ENCODE data around the gene DCDC2.
A peak's percentile ranks its signal among the peaks of the same experiment; 100 is the strongest.
"Not testable (repeated sequence)": the region's sequence is repeated elsewhere in the genome, so short reads cannot be mapped to it uniquely, and the experiment has no call there.

Gene DCDC2

DNA sequence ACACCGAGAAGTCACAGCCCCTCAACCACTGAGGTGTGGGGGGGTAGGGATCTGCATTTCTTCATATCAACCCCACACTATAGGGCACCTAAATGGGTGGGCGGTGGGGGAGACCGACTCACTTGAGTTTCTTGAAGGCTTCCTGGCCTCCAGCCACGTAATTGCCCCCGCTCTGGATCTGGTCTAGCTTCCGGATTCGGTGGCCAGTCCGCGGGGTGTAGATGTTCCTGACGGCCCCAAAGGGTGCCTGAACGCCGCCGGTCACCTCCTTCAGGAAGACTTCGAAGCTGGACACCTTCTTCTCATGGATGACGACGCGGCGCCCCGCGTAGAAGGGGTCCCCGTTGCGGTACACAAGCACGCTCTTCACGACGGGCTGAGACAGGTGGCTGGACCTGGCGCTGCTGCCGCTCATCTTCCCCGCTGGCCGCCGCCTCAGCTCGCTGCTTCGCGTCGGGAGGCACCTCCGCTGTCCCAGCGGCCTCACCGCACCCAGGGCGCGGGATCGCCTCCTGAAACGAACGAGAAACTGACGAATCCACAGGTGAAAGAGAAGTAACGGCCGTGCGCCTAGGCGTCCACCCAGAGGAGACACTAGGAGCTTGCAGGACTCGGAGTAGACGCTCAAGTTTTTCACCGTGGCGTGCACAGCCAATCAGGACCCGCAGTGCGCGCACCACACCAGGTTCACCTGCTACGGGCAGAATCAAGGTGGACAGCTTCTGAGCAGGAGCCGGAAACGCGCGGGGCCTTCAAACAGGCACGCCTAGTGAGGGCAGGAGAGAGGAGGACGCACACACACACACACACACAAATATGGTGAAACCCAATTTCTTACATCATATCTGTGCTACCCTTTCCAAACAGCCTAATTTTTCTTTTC, at the start of gene DCDC2:
Gene DCDC2, minus strand, starts transcription at position 724 of the 883 bp plus-strand sequence. Its CDS starts 309 bp downstream, at position 415.
- no peak for DNase-seq

DNA sequence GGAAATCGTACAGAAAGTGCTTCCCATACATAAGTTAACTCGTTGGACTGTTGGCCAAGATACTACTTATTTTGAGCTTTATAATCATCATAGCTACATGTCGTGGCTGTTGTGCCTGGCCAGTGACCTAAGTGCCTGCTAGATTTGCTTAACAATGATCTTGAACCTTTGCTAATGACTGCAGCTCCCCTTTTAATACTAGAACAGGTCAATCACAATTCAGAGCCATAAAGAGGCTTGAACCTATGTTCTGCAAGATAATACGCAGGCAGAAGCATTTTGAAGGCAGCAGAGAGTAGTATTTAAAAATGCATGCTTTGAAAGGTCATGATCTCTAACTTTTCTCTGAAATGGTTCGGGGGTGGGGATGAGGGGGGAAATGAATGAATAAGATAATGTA, 47.4 kb upstream of the DCDC2 start:
- DNase-seq = no peak

DNA sequence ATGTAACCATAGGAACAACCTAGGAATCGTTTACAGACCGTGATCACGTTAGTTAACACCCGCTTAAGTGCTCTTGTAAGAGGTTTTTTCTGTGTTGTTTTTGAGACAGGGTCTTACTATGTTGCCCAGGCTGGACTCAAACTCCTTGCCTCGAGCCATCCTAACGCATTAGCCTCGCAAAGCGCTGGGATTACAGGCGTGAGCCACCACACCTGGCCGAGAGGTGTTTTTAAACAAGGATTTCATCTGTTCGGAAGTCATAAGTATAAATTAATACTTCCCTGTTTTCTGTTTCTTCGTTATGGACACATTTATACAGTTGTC, 45.6 kb upstream of the DCDC2 start:
- DNase-seq = no peak

DNA sequence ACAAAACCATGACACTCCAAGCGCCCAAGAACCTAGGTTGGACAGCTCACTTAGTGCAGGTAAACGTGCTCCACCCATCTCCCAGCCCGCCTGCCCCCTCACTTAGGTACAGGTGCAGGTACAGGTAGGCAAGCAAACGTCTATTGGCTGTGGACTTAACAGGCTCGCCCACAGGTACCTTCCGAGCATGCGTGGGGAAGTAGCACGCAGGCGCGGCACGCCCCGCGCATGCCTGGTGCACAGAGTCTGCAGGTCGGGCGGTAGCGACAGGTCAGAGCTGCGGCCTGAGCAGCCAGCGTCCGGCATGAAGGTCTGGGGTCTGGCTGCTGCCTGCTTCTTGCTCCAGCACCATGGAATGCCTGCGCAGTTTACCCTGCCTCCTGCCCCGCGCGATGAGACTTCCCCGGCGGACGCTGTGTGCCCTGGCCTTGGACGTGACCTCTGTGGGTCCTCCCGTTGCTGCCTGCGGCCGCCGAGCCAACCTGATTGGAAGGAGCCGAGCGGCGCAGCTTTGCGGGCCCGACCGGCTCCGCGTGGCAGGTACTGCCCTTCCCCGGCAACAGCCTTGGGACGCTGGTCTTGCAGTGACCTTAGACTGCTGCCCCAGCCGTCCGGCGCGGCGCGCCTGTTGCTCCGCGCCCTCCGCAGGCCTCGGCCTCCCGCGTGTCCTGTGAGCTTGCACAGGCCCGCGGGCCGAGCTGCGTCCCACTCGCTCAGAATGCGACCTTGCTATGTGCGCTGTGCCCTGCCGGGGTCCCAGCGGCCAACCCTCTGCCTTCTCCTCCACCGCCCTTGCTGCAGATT, 45.0 kb upstream of the DCDC2 start, which contains the start of gene MRS2:
Gene MRS2, plus strand, starts transcription at position 240 of the 804 bp plus-strand sequence. Its CDS starts 111 bp downstream, at position 351.
- DNase-seq = peak; percentile 84

DNA sequence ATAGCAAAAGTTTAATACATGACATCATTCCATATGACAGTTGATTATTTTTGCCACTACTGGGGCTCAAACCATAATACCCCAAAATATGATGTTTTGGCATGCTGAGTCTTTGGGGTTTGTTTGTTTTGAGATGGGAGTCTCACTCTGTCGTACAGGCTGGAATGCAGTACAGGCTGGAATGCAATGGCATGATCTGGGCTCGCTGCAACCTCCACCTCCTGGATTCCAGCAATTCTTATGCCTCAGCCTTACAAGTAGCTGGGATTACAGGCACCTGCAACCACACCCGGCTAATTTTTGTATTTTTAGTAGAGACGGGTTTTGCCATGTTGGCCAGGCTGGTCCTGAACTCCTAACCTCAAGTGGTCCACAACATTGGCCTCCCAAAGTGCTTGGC, 43.6 kb upstream of the DCDC2 start:
- DNase-seq = no peak

DNA sequence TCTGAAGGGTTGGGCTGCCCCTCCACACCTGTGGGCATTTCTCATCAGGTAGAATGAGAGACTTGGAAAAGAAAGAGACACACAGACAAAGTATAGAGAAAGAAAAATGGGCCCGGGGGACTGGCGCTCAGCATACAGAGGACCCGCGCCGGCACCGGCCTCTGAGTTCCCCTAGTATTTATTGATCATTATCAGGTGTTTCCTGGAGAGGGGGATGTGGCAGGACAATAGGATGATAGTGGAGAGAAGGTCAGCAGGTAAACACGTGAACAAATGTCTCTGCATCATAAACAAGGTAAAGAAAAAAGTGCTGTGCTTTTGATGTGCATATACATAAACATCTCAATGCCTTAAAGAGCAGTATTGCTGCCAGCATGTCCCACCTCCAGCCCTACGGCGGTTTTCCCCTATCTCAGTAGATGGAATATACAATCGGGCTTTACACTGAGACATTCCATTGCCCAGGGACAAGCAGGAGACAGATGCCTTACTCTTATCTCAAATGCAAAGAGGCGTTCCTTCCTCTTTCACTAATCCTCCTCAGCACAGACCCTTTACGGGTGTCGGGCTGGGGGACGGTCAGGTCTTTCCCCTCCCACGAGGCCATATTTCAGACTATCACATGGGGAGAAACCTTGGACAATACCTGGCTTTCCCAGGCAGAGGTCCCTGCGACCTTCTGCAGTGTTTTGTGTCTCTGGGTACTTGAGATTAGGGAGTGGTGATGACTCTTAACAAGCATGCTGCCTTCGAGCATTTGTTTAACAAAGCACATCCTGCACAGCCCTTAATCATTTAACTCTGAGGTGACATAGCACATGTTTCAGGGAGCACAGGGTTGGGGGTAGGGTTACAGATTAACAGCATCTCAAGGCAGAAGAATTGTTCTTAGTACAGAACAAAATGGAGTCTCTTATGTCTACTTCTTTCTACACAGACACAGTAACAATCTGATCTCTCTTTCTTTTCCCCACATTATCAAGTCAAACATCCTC, 42.5 kb upstream of the DCDC2 start:
- DNase-seq = not testable (repeated sequence)

DNA sequence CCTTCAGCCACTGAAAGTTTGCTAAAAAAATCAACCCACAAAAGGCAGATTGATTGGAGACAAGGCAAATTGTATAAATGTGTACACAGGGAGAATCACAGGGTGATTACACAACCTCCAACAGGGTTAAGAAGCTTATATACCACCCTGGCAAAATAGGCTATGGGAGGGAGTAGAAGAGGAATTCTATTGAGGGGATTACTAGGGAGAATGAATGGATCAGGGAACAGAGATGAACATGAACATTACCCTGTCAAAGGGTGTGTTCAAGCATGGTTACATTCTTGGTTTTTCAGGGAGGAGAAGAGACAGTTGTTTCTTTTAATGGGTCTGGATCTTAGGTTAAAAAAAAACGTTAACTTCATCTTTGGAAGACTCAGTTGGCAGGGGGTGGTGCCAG, 39.8 kb upstream of the DCDC2 start:
- DNase-seq = no peak

DNA sequence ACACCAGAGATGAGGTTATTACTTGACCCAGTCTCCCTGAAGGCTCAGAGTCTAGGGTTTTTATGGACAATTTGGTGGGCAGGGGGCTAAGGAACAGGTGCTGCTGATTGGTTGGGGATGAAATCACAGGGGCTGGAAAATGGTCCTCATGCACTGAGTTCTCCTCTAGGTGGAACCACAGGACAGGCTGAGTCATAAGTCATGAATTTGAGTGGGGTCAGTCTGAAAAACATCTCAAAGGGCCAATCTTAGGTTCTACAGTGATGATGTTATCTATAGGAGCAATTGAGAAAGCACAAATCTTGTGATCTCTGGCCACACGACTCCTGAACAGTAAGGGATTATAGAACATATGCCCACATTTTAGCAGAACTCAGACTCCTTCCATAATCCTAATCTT, 39.0 kb upstream of the DCDC2 start:
- DNase-seq = no peak

DNA sequence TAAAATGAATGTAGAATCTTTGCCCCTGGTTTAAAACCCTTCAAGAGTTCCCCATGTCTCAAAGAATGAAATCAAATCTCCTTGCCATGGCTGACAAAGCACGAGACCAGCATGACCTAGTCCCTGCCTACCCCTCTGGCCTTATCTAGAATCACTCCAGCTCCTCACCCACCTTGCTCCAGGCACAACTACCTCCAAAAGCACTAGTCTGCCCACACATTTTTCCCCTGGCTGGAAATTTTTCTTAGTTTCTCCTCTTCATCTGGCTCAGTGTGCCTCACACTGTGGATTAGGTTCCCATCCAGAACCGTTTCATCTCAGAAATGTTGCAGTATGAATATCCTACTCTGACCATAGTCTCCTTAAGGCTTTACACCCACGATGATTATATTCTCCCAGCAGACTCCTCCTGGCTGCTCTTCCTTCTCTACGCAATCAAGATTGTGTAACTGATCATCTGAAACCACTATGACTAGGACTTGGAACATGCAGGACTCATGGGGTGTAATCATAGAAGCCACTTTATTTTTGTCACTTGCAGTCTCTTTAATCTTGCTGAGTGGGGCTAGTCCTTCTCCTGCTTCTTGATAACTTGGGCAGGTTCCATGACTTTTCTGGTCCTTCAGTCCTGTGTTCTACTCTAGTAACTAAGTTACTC, 37.0 kb upstream of the DCDC2 start:
- DNase-seq = peak; percentile 90

DNA sequence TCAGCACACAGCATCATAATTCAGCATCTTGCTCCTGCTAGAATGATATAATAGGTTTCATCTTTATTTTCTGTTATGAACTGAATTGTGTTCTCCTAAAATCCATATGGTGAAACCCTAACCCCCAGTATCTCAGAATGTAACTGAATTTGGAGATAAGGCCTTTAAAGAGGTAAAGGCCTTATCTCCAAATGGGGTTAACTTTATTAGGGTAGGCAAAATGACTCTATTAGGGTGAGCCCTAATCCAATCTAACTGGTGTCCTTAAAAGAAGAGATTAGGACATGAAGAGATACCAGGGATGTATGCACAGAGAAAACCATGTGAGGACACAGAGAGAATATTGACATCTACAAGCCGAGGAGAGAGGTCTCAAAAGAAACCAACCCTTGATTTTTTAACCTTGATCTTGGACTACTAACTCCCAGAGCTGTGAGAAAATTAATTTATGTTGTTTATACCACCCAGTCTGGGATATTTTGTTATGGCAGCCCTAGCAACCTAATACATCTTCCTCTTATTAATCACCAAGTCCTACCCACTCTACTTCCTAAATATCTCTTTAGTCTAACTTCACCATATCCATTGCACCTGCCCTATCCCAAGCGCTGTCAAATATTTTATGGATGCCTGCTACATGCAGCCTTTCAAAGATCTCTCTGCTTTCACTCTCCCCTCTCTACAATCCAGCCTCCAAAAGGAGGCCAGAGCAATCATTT, 36.4 kb upstream of the DCDC2 start:
- DNase-seq = no peak

DNA sequence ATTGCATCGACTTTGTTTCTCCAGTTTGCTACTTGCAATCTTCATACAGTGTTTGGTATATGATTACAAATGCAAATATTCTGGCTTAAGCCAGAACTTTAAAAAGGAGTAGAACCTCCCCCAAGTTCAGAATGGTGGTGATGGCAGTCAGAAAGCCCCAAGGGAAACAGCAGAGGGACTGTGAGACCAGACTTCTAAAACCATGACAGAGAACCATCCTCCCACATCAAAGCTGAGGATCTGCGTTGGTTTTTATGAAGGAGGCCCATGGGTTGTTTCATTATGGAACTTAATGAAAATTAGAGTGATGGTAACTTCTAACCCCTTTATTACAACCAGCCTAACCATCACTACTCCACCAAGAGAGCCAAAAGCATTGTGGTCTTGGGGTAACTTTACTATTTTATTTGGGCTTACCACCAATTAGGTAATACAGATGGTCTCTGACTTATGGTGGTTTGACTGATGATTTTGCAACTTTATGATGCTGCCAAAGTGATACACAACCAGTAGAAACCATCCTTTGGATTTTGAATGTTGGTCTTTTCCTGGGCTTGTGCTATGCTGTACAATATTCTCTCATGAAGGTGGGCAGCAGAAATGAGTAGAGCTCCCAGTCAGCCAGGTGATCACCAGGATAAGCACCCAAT, 34.0 kb upstream of the DCDC2 start:
- DNase-seq = no peak

DNA sequence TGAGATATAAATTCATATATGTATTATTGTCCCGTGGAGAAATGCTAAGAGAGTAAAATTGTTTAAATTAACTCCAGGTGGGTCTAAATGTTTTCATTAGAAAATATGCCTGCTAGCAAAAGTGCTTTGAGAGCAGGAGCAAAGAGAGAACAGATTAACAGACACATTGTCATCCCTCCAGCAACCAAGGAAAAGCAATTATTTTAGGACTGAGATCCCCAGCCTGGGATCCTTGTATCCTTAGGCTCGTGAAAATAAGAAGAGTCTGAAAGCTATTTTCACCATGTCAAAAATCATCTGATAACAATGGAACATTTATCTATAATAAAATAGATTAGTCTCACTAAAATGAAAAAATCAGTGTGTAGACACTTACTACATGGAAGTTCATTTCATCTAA, 33.3 kb upstream of the DCDC2 start:
- DNase-seq = no peak

DNA sequence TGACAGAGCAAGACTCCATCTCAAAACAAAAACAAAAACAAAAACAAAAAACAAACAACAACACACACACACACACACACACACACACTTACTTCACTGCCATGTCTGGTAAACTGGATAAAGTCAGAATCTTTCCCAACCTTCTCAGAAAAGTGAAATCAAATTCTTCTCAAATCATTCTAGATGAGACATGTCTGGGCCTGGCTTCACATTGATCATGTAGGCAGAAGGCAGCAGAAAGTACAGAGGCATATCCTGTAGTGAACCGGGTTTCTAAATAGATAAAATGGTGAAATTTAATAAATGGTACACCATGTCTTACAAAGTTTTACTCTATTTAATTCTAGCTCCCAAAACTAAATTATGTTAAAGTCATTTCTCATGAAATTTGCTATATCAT, 30.0 kb upstream of the DCDC2 start:
- no peak for DNase-seq

DNA sequence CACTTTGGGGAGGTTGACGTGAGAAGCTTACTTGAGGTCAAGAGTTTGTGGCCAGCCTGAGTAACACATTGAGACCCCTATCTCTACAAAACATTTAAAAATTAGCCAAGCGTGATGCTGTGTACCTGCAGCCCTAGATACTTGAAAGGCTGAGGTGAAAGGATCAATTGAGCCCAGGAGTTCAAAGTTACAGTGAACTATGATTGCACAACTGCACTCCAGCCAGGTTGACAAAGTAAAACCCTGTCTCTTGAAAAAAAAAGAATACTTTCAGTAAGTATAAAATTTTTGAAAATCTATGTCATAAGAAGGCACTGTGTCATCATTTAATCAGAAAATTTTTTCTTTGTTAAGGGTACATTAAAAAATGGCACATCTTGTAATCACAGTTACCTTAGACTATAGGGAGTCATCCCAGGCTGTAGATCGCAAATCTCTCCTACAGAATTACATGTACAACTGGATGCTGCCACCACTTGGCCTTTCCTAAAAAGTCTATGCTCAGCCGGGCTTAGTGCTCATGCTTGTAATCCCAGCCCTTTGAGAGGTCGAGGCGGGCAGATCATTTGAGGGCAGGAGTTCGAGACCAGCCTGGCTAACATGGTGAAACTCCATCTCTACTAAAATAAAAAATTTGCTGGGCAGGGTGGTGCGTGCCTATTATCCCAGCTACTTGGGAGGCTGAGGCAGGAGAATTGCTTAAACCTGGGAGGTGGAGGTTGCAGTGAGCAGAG, 27.8 kb upstream of the DCDC2 start:
- no peak for DNase-seq

DNA sequence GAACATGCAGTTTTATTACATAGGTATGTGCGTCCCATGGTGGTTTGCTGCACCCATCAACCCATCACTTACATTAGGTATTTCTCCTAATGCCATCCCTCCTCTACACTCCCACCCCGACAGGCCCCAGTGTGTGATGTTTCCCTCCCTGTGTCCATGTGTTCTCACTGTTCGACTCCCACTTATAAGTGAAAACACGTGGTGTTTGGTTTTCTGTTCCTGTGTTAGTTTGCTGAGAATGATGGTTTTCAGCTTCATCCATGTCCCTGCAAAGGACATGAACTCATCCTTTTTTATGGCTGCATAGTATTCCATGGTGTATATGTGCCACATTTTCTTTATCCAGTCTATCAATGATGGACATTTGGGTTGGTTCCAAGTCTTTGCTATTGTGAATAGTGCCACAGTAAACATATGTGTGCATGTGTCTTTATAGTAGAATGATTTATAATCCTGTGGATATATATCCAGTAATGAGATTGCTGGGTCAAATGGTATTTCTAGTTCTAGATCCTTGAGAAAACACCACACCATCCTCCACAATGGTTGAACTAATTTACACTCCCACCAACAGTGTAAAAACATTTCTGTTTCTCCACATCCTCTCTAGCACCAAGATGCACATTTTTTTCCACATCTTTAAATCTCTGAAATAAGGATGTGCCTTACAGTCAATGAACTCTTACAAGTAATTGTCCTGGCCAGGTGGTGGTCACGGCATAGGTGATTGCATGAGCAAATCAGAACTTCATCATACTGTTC, 26.7 kb upstream of the DCDC2 start:
- DNase-seq = not testable (repeated sequence)

DNA sequence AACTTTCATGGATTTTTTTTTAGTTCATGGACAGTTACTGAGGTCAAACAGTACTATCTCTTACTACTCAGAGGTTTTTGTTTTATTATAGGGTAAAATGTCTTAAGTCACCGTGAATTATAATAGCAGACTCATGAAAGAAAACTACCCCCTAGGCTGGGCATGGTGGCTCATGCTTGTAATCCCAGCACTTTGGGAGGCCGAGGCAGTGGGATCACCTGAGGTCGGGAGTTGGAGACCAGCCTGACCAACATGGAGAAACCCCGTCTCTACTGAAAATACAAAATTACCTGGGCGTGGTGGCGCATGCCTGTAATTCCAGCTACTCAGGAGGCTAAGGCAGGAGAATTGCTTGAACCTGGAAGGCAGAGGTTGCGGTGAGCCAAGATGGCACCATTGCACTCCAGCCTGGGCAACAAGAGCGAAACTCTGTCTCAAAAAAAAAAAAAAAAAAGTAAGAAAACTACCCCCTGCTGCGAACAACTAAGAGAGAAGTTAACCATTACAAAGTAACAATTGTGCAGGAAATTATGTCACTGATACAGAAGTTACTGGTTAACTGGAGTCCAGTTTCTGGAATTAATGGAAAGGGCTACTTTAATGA, 25.1 kb upstream of the DCDC2 start:
- DNase-seq = not testable (repeated sequence)

DNA sequence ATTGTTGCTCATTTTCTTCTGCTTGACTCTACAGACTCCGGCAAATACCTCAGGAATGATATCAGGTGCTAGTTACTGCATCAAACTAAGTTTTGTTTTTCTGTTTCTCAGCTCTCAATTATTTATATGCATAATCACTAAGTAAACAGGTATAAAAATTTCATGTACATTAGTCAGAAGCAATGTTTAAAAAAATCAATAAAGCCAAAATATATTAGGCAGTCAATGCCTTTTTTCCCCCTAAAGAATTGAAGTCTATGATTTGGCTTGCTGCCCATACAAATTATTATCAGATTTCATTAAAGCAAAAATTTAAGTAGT, 24.3 kb upstream of the DCDC2 start:
- DNase-seq = no peak

DNA sequence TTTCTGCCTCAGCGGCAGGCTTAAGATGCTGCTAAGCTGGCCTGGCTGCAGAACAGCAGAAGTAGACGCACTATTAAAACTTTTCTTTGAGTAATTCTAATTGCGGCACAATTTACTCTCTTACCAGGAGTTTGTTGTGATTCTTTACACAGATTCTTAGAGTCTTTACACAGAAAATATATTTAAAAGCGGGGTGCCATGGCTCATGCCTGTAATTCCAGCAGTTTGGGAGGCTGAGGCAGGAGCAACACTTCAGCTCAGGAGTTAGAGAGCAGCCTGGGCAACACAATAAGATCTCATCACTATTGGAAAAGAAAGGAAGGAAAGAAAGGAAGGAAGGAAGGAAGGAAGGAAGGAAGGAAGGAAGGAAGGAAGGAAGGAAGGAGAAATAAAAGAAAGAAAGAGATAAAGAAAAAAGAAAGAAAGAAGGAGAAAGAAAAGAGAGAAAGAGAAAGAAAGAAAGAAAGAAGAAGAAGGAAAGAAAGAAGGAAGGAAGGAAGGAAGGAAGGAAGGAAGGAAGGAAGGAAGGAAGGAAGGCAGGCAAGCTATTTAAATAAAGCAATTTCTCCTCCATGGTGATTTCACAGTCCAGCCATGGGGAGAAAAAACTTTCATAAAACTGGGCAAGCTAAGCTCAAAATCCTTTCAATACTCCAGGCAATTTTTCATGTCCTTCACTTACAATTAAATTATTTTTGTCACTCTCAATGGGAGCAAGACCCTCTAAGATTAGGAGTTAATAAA, 23.8 kb upstream of the DCDC2 start:
- DNase-seq = no peak
